K562 (cell line): ENCODE data around the gene FANCC. TPM values are rescaled to one million over a fixed set of nuclear protein-coding genes. Genes with fewer than 3 reads are reported as not detected.

ENCODE experiments used
- ATAC-seq: fragments of 200-7000 bp; cut with Tn5 transposase; 3 replicates; pipeline ENCODE4 v1.9.1; 2020; ENCODE audit warnings: moderate library complexity
- BruUV-seq: library from RNA; stranded (reverse); fragments of 400-500 nt; replicated peaks from 2 replicates; lab custom pipeline; 2021; lab: Mats Ljungman, UMichigan
- CTCF ChIA-PET: fragments of 300-600 bp; formaldehyde crosslinking; extraction: SDS; loops from one replicate; lab custom pipeline; 2021; ENCODE audit warnings: low intra/inter-chr PET ratio; lab: Yijun Ruan, JAX
- POLR2A ChIA-PET: fragments of 300-600, 350-650 bp; sonication (Branson Sonifier 250); formaldehyde crosslinking; extraction: SDS; loops from one replicate; lab custom pipeline; 2021; ENCODE audit warnings: antibody characterized with exemption, inconsistent platforms; lab: Yijun Ruan, JAX
- DNase-seq, 4 experiments: peaks; one replicate each; pipeline versions ENCODE4 v3.0.0 to v3.0.0-alpha.2; 2011 to 2018; ENCODE audit warnings: low spot score in 3 of 4, mixed read lengths in 3 of 4; ENCODE audit errors: extremely low read depth in 1 of 4
- FAIRE-seq: peaks from 2 replicates; lab custom pipeline; 2011; peaks lifted over from hg19 to GRCh38; lab: Jason Lieb, UNC
- H2AFZ ChIP-seq: 2 replicates; pipeline ENCODE4 v1.6.0; 2011; ENCODE audit warnings: low read depth, low read length, control low read depth, inconsistent platforms
- H3K27ac ChIP-seq: fragments of 200-600 bp; 3 replicates; pipeline ENCODE4 v1.8.0; 2011; ENCODE audit warnings: low read depth, mild to moderate bottlenecking, control low read depth, inconsistent platforms, low read length, moderate library complexity, mixed read lengths; ENCODE audit errors: extremely low read depth
- H3K27me3 ChIP-seq, 2 experiments: fragments of 300-600 bp in 1 of 2; 2 replicates in 1 of 2; 3 replicates in 1 of 2; pipeline versions ENCODE4 v1.6.0 to v1.8.0; 2011; ENCODE audit warnings: inconsistent platforms in 2 of 2, low read length in 2 of 2, mild to moderate bottlenecking in 1 of 2, mixed read lengths in 1 of 2, moderate library complexity in 1 of 2; ENCODE audit not compliant: control insufficient read depth in 2 of 2, insufficient read depth in 2 of 2
- H3K36me3 ChIP-seq: fragments of 300-600 bp; 3 replicates; pipeline ENCODE4 v1.8.0; 2011; ENCODE audit warnings: mild to moderate bottlenecking, low read length, inconsistent platforms; ENCODE audit not compliant: control insufficient read depth, insufficient read depth
- H3K4me1 ChIP-seq, 2 experiments: fragments of 200-600 bp in 1 of 2; replicated peaks in 1 of 2; 2 replicates in 1 of 2; 3 replicates in 1 of 2; pipeline versions ENCODE4 v1.5.1 to v1.8.0; 2011; ENCODE audit warnings: inconsistent platforms in 2 of 2, low read length in 2 of 2, mild to moderate bottlenecking in 1 of 2, mixed read lengths in 1 of 2, moderate library complexity in 1 of 2; ENCODE audit not compliant: control insufficient read depth in 2 of 2, insufficient read depth in 2 of 2
- H3K4me2 ChIP-seq: 2 replicates; pipeline ENCODE4 v1.6.1; 2011; ENCODE audit warnings: low read length, control low read depth, inconsistent platforms, mixed read lengths; ENCODE audit not compliant: insufficient read depth
- H3K4me3 ChIP-seq: fragments of 200-600 bp; sonication (generic), shearing (Covaris generic); 2 replicates; pipeline ENCODE4 v1.5.1; 2016; ENCODE audit warnings: control low read depth, inconsistent platforms
- H3K79me2 ChIP-seq: fragments of 200-600 bp; 3 replicates; pipeline ENCODE4 v1.8.0; 2011; ENCODE audit warnings: low read length, inconsistent platforms; ENCODE audit not compliant: control insufficient read depth, insufficient read depth
- H3K9ac ChIP-seq, 2 experiments: 2 replicates each; pipeline versions ENCODE4 v1.6.0 to v1.6.1; 2011; ENCODE audit warnings: low read depth in 2 of 2, low read length in 2 of 2, control low read depth in 1 of 2, inconsistent platforms in 1 of 2, mild to moderate bottlenecking in 1 of 2, mixed read lengths in 1 of 2; ENCODE audit not compliant: insufficient read depth in 1 of 2
- H3K9me1 ChIP-seq: one replicate; pipeline ENCODE4 v1.6.0; 2011; ENCODE audit warnings: inconsistent platforms, mild to moderate bottlenecking, low read length, moderate library complexity; ENCODE audit not compliant: control insufficient read depth, insufficient read depth
- H3K9me3 ChIP-seq: replicated peaks from 2 replicates; pipeline ENCODE4 v1.5.1; 2011; ENCODE audit warnings: low read depth, low read length, inconsistent platforms; ENCODE audit not compliant: control insufficient read depth, insufficient read depth
- H4K20me1 ChIP-seq: replicated peaks from 2 replicates; pipeline ENCODE4 v1.6.1; 2011; ENCODE audit warnings: low read length, inconsistent platforms, mixed read lengths; ENCODE audit not compliant: control insufficient read depth, insufficient read depth
- E2F3 ChIP-seq: fragments of 250-450 bp; sonication (Bioruptor Pico); IDR thresholded peaks from 2 replicates; pipeline ENCODE4 v1.4.0; 2020; ENCODE audit warnings: mild to moderate bottlenecking
- EGR1 ChIP-seq: fragments of 450-650 bp; conservative IDR thresholded peaks from 2 replicates; pipeline ENCODE4 v1.6.1; 2017; ENCODE audit warnings: mild to moderate bottlenecking
- ILF3 ChIP-seq: fragments of 450-650 bp; IDR thresholded peaks from 2 replicates; pipeline ENCODE4 v1.6.1; 2018; ENCODE audit warnings: antibody characterized with exemption, mild to moderate bottlenecking, moderate library complexity, borderline replicate concordance
- KLF10 ChIP-seq: fragments of 250-450 bp; sonication (Bioruptor Pico); IDR thresholded peaks from 2 replicates; pipeline ENCODE4 v1.6.1; 2021; ENCODE audit warnings: matching md5 sums
- MBD2 ChIP-seq: sonication (generic); IDR thresholded peaks from 2 replicates; pipeline ENCODE4 v1.6.1; 2016; ENCODE audit warnings: low read depth, borderline replicate concordance
- TCF7L2 ChIP-seq: fragments of 150-350 bp; IDR thresholded peaks from 2 replicates; pipeline ENCODE4 v1.6.1; 2016; ENCODE audit warnings: low read depth, mild to moderate bottlenecking, low read length, moderate library complexity
- U2AF2 ChIP-seq: fragments of 200-400 bp; formaldehyde crosslinking; optimal IDR thresholded peaks from 2 replicates; pipeline ENCODE3; 2017; ENCODE audit warnings: low read depth, mild to moderate bottlenecking, low read length
- ZNF3 ChIP-seq: fragments of 250-450 bp; sonication (Bioruptor Pico); IDR thresholded peaks from 2 replicates; pipeline ENCODE4 v1.5.0; 2021; ENCODE audit warnings: mild to moderate bottlenecking, moderate library complexity
- ZZZ3 ChIP-seq: fragments of 450-650 bp; IDR thresholded peaks from 2 replicates; pipeline ENCODE4 v1.6.1; 2016; ENCODE audit warnings: antibody characterized with exemption, mild to moderate bottlenecking, moderate library complexity
- WGBS: fragments of 100-300 bp; shearing (Covaris generic); methylation state at CpG from one replicate; pipeline ENCODE4 v1.1.6; 2016; ENCODE audit warnings: low coverage, mixed read lengths; ENCODE audit not compliant: insufficient coverage; ENCODE audit errors: missing lambda C conversion rate; 5-methylcytosine and 5-hydroxymethylcytosine counted together
- in situ Hi-C: fragments of 300-500 bp; cut with MboI; formaldehyde crosslinking; loops from 4 replicates; pipeline ENCODE4 v1.15.0; 2018; ENCODE audit warnings: inconsistent platforms, mixed read lengths
- intact Hi-C: fragments of 100-400 bp; cut with micrococcal nuclease; formaldehyde crosslinking; loops from 2 replicates; pipeline ENCODE4 v1.14.2; 2022
- polyA plus RNA-seq, 8 experiments: library from polyadenylated mRNA; depleted of rRNA in 4 of 8; stranded (reverse) in 5 of 8; unstranded in 3 of 8; fragments of >200 nt; fragmentation: Nextera tagmentation in 2 of 8; fragmentation: Illumina TruSeq in 1 of 8; extraction: Ambion mirVana in 2 of 8; extraction: Trizol in 1 of 8; gene quantifications; 2 replicates each; pipeline versions ENCODE4 v1.2.1 to v1.2.3, GENCODE V29; 2011 to 2014; ENCODE audit warnings: inconsistent platforms in 1 of 8, missing spikeins in 1 of 8
- total RNA-seq, 7 experiments: library from RNA; depleted of rRNA in 6 of 7; stranded (reverse); fragments of >200 nt in 6 of 7; fragmentation: Illumina TruSeq in 2 of 7; extraction: Trizol in 2 of 7; gene quantifications; 2 replicates each; pipeline versions ENCODE4 v1.2.1 to v1.2.3, GENCODE V29; 2011 to 2021; ENCODE audit warnings: low replicate concordance in 1 of 7
- TF ChIP-seq, protein P1 (sequence below): fragments of 250-450 bp; sonication (Bioruptor Pico); IDR thresholded peaks from 2 replicates; pipeline ENCODE4 v1.9.0; 2021; ENCODE audit warnings: mild to moderate bottlenecking, inconsistent platforms
- TF ChIP-seq, protein P2 (sequence below), 3 experiments: fragments of 200-800 bp in 1 of 3; fragments of 250-450 bp in 1 of 3; fragments of 450-650 bp in 1 of 3; sonication (Bioruptor Pico) in 1 of 3; sonication (Bioruptor generic) in 1 of 3; formaldehyde crosslinking in 1 of 3; IDR thresholded peaks; 2 replicates each; pipeline versions ENCODE4 v1.6.1 to v1.8.0; 2016 to 2022; ENCODE audit warnings: mild to moderate bottlenecking in 2 of 3, missing genetic modification characterization in 2 of 3, missing compliant biosample characterization in 1 of 3, moderate library complexity in 1 of 3
- TF ChIP-seq, protein P3 (sequence below): fragments of 250-450 bp; sonication (Bioruptor Pico); IDR thresholded peaks from 2 replicates; pipeline ENCODE4 v1.8.0; 2022; ENCODE audit warnings: moderate library complexity, mild to moderate bottlenecking, inconsistent platforms
- TF ChIP-seq, protein P4 (sequence below): fragments of 200-800 bp; sonication (Bioruptor generic); IDR thresholded peaks from 2 replicates; pipeline ENCODE4 v1.6.1; 2017; ENCODE audit warnings: missing genetic modification characterization, missing compliant biosample characterization

The FANCC gene
- total and polyA plus RNA-seq, 9 of the 15 experiments (the other 6 are each of a cell fraction or from before 2014, with no cell fraction given) = 4.6 to 18.4 (median 14.2) TPM

DNA sequence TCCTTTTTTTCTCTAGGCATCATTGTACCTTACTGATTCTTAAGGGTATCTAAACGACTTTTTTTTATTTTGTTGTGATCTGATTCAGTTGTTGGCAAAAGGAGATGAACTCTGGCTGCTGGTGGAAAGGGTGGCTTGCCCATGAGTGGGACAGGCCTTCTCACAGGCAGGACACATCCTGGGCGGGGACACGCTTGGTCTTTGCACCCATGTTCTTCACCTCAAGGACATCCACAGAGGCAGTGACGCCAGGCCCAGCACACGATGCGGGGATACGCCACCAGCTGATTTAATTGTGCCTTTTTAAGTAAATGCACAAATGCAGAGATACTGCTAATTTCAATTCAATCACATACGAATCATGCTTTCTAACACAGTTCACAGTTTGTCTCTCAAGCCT is 208.1 kb downstream of the FANCC start:
- no peak for FAIRE-seq
- H3K36me3 ChIP-seq = peaks cover 18% of the 10 kb centered on the region; the same call in 2 of the 3 replicates
- intact Hi-C loops = no loop called here
- TF ChIP-seq, protein P1, sequence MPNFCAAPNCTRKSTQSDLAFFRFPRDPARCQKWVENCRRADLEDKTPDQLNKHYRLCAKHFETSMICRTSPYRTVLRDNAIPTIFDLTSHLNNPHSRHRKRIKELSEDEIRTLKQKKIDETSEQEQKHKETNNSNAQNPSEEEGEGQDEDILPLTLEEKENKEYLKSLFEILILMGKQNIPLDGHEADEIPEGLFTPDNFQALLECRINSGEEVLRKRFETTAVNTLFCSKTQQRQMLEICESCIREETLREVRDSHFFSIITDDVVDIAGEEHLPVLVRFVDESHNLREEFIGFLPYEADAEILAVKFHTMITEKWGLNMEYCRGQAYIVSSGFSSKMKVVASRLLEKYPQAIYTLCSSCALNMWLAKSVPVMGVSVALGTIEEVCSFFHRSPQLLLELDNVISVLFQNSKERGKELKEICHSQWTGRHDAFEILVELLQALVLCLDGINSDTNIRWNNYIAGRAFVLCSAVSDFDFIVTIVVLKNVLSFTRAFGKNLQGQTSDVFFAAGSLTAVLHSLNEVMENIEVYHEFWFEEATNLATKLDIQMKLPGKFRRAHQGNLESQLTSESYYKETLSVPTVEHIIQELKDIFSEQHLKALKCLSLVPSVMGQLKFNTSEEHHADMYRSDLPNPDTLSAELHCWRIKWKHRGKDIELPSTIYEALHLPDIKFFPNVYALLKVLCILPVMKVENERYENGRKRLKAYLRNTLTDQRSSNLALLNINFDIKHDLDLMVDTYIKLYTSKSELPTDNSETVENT (CRISPR knock-in tag) = no peak
- TF ChIP-seq, protein P2, sequence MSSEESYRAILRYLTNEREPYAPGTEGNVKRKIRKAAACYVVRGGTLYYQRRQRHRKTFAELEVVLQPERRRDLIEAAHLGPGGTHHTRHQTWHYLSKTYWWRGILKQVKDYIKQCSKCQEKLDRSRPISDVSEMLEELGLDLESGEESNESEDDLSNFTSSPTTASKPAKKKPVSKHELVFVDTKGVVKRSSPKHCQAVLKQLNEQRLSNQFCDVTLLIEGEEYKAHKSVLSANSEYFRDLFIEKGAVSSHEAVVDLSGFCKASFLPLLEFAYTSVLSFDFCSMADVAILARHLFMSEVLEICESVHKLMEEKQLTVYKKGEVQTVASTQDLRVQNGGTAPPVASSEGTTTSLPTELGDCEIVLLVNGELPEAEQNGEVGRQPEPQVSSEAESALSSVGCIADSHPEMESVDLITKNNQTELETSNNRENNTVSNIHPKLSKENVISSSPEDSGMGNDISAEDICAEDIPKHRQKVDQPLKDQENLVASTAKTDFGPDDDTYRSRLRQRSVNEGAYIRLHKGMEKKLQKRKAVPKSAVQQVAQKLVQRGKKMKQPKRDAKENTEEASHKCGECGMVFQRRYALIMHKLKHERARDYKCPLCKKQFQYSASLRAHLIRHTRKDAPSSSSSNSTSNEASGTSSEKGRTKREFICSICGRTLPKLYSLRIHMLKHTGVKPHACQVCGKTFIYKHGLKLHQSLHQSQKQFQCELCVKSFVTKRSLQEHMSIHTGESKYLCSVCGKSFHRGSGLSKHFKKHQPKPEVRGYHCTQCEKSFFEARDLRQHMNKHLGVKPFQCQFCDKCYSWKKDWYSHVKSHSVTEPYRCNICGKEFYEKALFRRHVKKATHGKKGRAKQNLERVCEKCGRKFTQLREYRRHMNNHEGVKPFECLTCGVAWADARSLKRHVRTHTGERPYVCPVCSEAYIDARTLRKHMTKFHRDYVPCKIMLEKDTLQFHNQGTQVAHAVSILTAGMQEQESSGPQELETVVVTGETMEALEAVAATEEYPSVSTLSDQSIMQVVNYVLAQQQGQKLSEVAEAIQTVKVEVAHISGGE (CRISPR knock-in tag; IDR thresholded peaks at IDR 0.05) = no peak
- no peak for TF ChIP-seq U2AF2
- TF ChIP-seq ZNF3 (CRISPR knock-in tag) = no peak
- no peak for TF ChIP-seq ILF3
- TF ChIP-seq, protein P3, sequence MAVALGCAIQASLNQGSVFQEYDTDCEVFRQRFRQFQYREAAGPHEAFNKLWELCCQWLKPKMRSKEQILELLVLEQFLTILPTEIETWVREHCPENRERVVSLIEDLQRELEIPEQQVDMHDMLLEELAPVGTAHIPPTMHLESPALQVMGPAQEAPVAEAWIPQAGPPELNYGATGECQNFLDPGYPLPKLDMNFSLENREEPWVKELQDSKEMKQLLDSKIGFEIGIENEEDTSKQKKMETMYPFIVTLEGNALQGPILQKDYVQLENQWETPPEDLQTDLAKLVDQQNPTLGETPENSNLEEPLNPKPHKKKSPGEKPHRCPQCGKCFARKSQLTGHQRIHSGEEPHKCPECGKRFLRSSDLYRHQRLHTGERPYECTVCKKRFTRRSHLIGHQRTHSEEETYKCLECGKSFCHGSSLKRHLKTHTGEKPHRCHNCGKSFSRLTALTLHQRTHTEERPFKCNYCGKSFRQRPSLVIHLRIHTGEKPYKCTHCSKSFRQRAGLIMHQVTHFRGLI (CRISPR knock-in tag) = no peak
- TF ChIP-seq E2F3 = no peak
- no peak for TF ChIP-seq MBD2
- TF ChIP-seq, protein P4, sequence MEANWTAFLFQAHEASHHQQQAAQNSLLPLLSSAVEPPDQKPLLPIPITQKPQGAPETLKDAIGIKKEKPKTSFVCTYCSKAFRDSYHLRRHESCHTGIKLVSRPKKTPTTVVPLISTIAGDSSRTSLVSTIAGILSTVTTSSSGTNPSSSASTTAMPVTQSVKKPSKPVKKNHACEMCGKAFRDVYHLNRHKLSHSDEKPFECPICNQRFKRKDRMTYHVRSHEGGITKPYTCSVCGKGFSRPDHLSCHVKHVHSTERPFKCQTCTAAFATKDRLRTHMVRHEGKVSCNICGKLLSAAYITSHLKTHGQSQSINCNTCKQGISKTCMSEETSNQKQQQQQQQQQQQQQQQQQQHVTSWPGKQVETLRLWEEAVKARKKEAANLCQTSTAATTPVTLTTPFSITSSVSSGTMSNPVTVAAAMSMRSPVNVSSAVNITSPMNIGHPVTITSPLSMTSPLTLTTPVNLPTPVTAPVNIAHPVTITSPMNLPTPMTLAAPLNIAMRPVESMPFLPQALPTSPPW (CRISPR knock-in tag) = no peak
- TF ChIP-seq KLF10 = no peak
- TF ChIP-seq TCF7L2 = no peak
- TF ChIP-seq EGR1 = no peak
- TF ChIP-seq ZZZ3 = no peak

More for the DNA sequence above, 208.1 kb downstream of the FANCC start:
- Histone ChIP-seq H3K9me1 (no peaks in the 10 kb centered on the region), H3K27me3 (no peaks in the 10 kb centered on the region), H3K4me1 (peaks cover 0 to 3% of the 10 kb centered on the region in 2 experiments; a peak in 1 of 5 replicates), H3K27ac (no peak overlapping the region), H3K4me2 (no peak overlapping the region), H3K79me2 (no peaks in the 10 kb centered on the region), H3K4me3 (no peak overlapping the region), H3K9ac (no peak overlapping the region), H3K9me3 (no peaks in the 10 kb centered on the region), H2AFZ (no peak overlapping the region), H4K20me1 (no peaks in the 10 kb centered on the region)
- DNase-seq = no peak
- ATAC-seq = no peak
- WGBS = 76% methylated on average over 8 of the region's 8 CpGs
- no TSS peak for BruUV-seq
- POLR2A ChIA-PET = no interaction called here
- in situ Hi-C loops = no loop called here
- CTCF ChIA-PET = no interaction called here
